Measurements from ENCODE around the gene PA2G4.
"Not testable (repeated sequence)": the region's sequence is repeated elsewhere in the genome, so short reads cannot be mapped to it uniquely, and the experiment has no call there.

Gene PA2G4

GRCh38 chr12:56104109-56104814, at the start of gene PA2G4:
Gene PA2G4 (plus strand): TSS chr12:56104559. CDS start chr12:56104738, 179 bp downstream.
- peak; percentile 95 for DNase-seq (ENCODE audit: low read depth)

DNA sequence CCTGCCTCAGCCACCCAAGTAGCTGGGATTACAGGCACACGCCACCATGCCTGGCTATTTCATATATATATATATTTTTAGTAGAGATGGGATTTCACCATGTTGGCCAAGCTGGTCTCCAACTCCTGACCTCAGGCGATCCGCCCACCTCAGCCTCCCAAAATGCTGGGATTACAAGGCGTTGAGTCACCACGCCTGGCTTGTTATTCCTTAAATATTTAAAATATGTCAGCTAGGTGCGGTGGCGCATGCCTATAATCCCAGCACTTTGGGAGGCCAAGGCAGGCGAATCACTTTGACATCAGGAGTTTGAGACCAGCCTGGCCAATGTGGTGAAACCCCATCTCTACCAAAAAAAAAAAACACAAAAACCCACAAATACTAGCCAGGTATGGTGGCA, 44.4 kb upstream of the PA2G4 start:
- not testable (repeated sequence) for DNase-seq (ENCODE audit: low read depth)

DNA sequence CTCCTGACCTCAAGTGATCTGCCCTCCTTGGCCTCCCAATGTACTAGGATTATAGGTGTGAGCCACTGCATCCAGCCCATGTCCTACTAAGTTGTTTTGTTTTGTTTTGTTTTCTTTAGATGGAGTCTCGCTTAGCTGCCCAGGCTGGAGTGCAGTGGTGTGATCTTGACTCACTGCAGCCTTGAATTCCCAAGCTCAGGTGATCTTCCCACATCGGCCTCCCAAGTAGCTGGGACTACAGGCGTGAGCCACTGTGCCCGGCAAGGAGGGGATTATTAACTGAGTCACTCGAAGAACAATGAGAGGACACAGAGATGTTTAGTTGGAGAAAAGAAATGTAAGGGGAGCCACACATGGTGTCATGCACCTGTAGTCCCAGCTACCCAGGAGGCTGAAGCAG, 42.4 kb upstream of the PA2G4 start:
- DNase-seq (ENCODE audit: low read depth), result no peak

DNA sequence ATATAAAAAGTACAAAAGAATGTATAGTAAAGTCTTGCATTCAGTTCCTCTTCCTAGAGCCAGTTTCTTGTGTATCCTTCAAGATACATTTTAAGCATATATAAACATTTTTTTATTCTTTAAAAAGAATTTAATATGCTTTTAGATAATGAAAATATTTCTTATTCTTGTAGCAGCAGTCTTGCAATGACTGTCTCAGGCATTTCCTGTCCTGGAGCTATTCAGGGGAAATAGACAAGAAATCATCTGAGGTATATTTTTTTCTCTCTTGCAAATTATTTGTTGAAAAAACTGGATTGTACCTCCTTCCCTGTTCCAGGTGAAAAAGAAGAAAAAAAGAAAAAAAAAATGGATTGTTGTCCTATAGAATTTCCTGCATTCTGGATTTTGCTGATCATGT, 41.4 kb upstream of the PA2G4 start:
- no peak for DNase-seq (ENCODE audit: low read depth)

DNA sequence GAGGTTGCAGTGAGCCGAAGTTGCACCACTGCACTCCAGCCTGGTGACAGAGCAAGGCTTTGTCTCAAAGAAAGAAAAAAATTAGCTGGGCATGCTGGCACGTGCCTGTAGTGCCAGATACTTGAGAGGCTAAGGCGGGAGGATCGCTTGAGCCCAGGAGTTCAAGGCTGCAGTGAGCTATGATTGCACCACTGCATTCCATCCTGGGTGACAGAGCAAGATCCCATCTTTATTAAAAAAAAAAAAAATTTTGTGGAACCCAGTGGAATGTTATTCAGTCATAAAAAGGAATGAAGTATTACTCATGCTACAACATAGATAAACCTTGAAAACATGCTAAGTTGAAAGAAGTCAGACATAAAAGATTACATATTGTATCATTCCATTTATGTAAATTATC, 32.7 kb upstream of the PA2G4 start:
- no peak for DNase-seq (ENCODE audit: low read depth)

GRCh38 chr12:56074396-56074795, 30.0 kb upstream of the PA2G4 start:
- no peak for DNase-seq (ENCODE audit: low read depth)

GRCh38 chr12:56077966-56078365, 26.4 kb upstream of the PA2G4 start:
- DNase-seq (ENCODE audit: low read depth), result not testable (repeated sequence)

GRCh38 chr12:56078427-56078826, 25.9 kb upstream of the PA2G4 start:
- no peak for DNase-seq (ENCODE audit: low read depth)

- DNase-seq (ENCODE audit: low read depth), result peak; percentile 24
Measured at GRCh38 chr12:56078931-56079722, 25.2 kb upstream of the PA2G4 start.

- peak; percentile 64 for DNase-seq (ENCODE audit: low read depth)
Measured at GRCh38 chr12:56079723-56080555, 24.4 kb upstream of the PA2G4 start, which contains the start of gene ERBB3. Gene ERBB3 (plus strand): TSS chr12:56080165. CDS start chr12:56080301, 136 bp downstream.

DNA sequence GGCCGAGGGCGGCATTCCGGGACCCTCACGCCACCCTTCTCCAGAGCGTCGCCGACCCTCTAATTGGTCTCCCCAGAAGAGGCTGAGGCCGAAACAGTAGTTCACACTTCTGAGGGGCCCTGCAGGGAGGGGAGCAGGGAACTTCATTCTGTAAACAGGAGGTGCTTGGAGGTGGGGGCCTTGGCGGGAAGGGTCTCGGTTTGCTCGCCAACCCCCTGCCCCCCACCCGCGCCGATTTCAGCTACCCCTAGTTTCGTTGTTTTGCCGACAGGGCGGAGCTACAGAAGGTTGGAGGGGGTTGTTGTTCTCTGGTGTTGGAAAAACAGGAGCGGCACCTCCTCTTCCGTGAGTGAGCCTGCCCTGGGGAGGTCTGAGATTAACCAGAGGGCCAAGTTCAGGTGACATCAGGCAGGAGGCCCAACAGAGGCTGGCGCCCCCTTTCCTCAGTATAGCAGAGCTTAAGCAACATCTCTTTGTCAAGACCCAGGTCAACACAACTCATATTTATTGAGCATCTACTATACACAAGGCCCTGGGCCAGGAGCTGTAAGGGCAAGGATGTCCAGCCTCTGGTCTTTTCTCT, 23.7 kb upstream of the PA2G4 start:
- DNase-seq (ENCODE audit: low read depth), result no peak

DNA sequence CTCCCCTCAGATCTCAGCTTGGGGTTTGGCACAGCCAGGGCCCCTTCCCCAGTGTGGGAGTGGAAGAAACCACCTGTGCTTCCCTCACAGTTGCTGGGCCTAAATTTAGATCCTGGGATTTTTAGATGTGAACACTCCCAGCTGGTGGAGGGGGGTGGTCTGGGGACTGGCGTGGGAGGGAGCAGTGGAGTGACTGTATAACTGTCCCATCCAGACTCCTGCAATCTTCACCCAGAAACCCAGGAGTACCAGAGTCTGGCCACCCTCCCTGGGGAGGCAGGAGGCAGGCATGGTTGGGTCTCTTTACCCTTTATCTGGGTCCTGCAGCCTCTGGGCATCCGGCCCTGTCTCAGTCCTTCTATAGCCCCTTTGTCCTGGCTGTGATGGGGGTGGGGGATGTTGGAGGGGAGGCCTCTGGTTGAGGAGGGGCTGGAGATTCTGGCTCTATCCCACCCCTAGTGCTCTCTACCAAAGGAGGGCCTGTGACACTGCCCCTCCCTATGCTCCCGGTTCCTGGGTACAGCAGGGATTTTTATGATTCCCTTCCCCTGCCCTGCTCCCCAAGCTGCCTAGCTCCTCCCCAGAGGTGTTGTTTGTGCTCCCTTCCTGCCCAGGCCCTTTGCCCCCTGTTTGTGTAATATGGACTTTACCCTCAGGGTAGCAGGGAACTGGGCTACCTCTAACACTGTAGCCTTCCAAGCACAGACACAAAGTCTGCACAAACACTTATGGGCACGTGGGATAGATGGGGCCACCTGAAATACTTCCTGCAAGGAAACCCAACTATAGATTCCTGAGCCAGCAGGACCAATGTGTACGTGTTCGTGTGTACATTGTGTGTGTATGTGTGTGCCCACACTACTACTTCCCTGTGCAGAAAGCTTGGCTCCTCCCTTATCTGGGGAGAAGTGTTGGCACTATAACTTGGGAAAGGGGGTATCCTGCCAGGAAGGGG, 22.7 kb upstream of the PA2G4 start:
- DNase-seq (ENCODE audit: low read depth), result no peak

- DNase-seq (ENCODE audit: low read depth), result no peak
Measured at GRCh38 chr12:56082382-56082781, 22.0 kb upstream of the PA2G4 start.

DNA sequence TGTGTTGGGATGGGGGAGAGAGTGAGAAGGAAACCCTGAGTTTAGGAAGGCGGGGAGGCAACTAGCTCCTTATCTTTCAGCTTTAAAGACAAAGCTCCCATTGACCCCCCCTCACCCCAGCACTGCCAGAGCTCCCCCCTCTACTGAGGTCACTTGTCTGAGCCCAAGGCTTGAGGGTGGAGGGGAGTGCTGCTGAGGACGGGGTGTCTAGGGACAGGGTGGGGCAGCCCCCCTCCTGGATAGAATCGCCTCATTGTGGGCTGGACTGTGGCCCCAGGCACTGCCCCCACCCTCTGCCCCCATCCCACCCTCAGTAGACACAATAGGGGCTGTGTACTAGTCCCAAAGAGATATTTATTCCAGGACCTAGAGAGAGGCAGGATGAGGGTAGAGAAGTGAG, 21.4 kb upstream of the PA2G4 start:
- DNase-seq (ENCODE audit: low read depth), result no peak

GRCh38 chr12:56084958-56085543, 19.3 kb upstream of the PA2G4 start:
- DNase-seq (ENCODE audit: low read depth), result no peak

DNA sequence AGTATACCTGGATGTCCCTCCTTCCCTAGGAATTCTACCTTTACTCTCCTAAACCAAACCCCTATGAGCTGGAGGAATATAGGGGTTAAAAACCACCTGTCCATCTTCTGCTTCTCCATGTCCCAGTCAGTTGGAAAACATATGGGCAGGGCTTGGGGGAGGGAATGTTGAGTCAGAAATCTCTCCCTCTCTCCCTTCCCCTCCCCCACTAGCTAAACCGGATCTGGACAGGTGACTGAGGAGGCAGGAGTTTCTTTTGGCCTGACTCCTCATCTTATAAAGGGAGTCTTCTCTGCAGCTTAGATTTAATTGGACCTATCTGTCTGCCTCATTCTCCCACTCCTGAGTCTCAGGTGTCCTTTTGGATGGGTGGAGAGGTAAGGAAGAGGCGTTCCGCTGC, 18.3 kb upstream of the PA2G4 start:
- no peak for DNase-seq (ENCODE audit: low read depth)

GRCh38 chr12:56086608-56087007, 17.8 kb upstream of the PA2G4 start:
- no peak for DNase-seq (ENCODE audit: low read depth)

DNA sequence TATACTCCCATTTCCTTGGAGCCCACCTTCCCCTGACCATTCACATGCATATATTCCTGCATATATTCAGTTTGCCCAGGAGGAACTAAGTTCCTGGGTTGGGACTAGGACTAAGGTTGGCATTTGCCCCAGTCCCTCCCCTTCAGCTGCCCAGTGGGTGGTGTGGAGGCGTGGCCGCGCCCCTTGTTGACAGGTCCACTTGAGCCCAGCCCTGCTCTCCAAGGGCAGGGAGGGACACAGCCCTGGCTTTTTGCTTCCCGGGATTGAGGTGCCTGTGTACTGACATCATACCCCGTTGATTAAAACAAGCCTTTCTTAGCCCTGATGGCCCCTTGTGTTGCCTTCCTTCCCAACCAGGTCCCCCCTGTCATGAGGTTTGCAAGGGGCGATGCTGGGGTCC, 17.1 kb upstream of the PA2G4 start:
- DNase-seq (ENCODE audit: low read depth), result no peak

DNA sequence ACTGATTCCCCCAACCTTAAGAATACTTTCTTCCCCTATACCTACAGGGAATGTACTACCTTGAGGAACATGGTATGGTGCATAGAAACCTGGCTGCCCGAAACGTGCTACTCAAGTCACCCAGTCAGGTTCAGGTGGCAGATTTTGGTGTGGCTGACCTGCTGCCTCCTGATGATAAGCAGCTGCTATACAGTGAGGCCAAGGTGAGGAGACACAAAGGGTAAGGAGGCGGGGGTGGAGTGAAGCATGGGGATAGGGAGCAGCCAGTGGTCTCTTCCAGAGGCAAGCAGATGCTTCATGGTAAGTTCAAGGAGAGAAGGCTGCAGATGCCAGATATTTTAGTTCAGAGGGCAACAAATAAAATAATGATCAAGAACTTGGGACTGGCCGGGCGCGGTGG, 6.6 kb upstream of the PA2G4 start:
- no peak for DNase-seq (ENCODE audit: low read depth)

DNA sequence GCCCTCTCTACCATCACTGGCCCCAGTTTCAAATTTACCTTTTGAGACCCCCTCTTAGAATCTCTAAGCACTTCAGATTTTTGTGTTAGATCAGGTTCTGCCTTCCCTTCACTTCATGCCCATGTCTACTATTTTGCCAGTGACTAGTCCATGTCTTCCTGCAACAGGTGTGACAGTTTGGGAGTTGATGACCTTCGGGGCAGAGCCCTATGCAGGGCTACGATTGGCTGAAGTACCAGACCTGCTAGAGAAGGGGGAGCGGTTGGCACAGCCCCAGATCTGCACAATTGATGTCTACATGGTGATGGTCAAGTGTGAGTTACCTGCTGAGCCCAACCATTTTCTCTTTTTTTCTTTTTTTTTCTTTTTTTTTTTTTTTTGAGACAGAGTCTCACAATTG, 5.8 kb upstream of the PA2G4 start:
- no peak for DNase-seq (ENCODE audit: low read depth)

DNA sequence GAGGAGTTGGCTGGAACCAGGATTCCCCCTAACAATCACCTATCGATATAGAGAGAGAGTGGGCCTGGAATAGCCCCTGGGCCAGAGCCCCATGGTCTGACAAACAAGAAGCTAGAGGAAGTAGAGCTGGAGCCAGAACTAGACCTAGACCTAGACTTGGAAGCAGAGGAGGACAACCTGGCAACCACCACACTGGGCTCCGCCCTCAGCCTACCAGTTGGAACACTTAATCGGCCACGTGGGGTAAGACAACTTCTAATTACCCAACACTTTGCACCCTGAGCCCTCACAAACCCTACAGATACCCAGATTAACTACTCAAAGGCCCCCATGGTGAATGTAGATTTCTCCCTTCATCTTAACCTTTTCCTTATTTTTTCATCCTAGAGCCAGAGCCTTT, 4.6 kb upstream of the PA2G4 start:
- DNase-seq (ENCODE audit: low read depth), result no peak
